GM23338 (cell line): Measurements from ENCODE around the gene REEP5. TPM values are rescaled to one million over a fixed set of nuclear protein-coding genes. Genes with fewer than 3 reads are reported as not detected.

Source experiments
- ATAC-seq: fragments of 200-7000 bp; cut with Tn5 transposase; 3 replicates; pipeline ENCODE4 v1.9.1; 2020
- DNase-seq: peaks from one replicate; pipeline ENCODE4 v3.0.0-alpha.2; 2015; ENCODE audit warnings: low spot score
- H2AFZ ChIP-seq: fragments of 200-600 bp; sonication (generic); 2 replicates; pipeline ENCODE4 v1.8.0; 2016; ENCODE audit warnings: antibody characterized with exemption, mild to moderate bottlenecking, moderate library complexity
- H3F3A ChIP-seq: fragments of 200-600 bp; sonication (generic); replicated peaks from 2 replicates; pipeline ENCODE4 v1.8.0; 2017; ENCODE audit warnings: antibody characterized with exemption, mixed run types, low read depth
- H3K27ac ChIP-seq: fragments of 200-600 bp; sonication (generic); 2 replicates; pipeline ENCODE4 v1.6.1; 2016; ENCODE audit warnings: low read depth
- H3K27me3 ChIP-seq: fragments of 200-600 bp; sonication (generic); 2 replicates; pipeline ENCODE4 v1.8.0; 2016; ENCODE audit warnings: mild to moderate bottlenecking, mixed run types, moderate library complexity; ENCODE audit not compliant: insufficient read depth
- H3K36me3 ChIP-seq: fragments of 200-600 bp; sonication (generic); 2 replicates; pipeline ENCODE4 v1.8.0; 2016; ENCODE audit warnings: mild to moderate bottlenecking; ENCODE audit not compliant: insufficient read depth
- H3K4me1 ChIP-seq: fragments of 200-600 bp; sonication (generic); 2 replicates; pipeline ENCODE4 v1.8.0; 2016; ENCODE audit warnings: mild to moderate bottlenecking, moderate library complexity; ENCODE audit not compliant: insufficient read depth
- H3K4me2 ChIP-seq: fragments of 200-600 bp; sonication (generic); 2 replicates; pipeline ENCODE4 v1.7.1; 2017; ENCODE audit warnings: mixed run types
- H3K4me3 ChIP-seq: fragments of 200-600 bp; sonication (generic); 2 replicates; pipeline ENCODE4 v1.6.1; 2016; ENCODE audit warnings: mixed run types
- H3K79me2 ChIP-seq: fragments of 200-600 bp; sonication (generic); replicated peaks from 2 replicates; pipeline ENCODE4 v1.8.0; 2017; ENCODE audit warnings: mild to moderate bottlenecking; ENCODE audit not compliant: insufficient read depth
- H3K9me2 ChIP-seq: fragments of 200-600 bp; sonication (generic); 2 replicates; pipeline ENCODE4 v1.8.0; 2017; ENCODE audit not compliant: insufficient read depth
- H4K20me1 ChIP-seq: fragments of 200-600 bp; sonication (generic); replicated peaks from 2 replicates; pipeline ENCODE4 v1.8.0; 2017; ENCODE audit warnings: mild to moderate bottlenecking; ENCODE audit not compliant: insufficient read depth
- H3K27ac Mint-ChIP-seq: 2 replicates; pipeline ENCODE4 v1.8.0; 2020; ENCODE audit warnings: inconsistent platforms, mild to moderate bottlenecking, moderate library complexity, mixed read lengths
- H3K27me3 Mint-ChIP-seq: 3 replicates; pipeline ENCODE4 v1.8.0; 2022; ENCODE audit warnings: low read depth, mild to moderate bottlenecking, moderate library complexity, mixed read lengths, inconsistent platforms; ENCODE audit not compliant: insufficient read depth, poor library complexity
- H3K36me3 Mint-ChIP-seq: 3 replicates; pipeline ENCODE4 v1.8.0; 2021; ENCODE audit warnings: low read depth, mild to moderate bottlenecking, inconsistent platforms, moderate library complexity, mixed read lengths
- H3K4me1 Mint-ChIP-seq: 3 replicates; pipeline ENCODE4 v1.8.0; 2020; ENCODE audit warnings: mild to moderate bottlenecking, inconsistent platforms, mixed read lengths
- H3K4me3 Mint-ChIP-seq: 3 replicates; pipeline ENCODE4 v1.8.0; 2021; ENCODE audit warnings: moderate library complexity, mild to moderate bottlenecking, inconsistent platforms, mixed read lengths
- H3K9me3 Mint-ChIP-seq: 3 replicates; pipeline ENCODE4 v1.8.0; 2020; ENCODE audit warnings: moderate library complexity, mild to moderate bottlenecking, inconsistent platforms, mixed read lengths
- CREB1 ChIP-seq: fragments of 250-450 bp; sonication (Bioruptor Pico); IDR thresholded peaks from 2 replicates; pipeline ENCODE4 v1.5.0; 2020; ENCODE audit warnings: low read depth, mild to moderate bottlenecking, moderate library complexity
- CTCF ChIP-seq, 2 experiments: fragments of 200-600 bp in 1 of 2; sonication (generic) in 1 of 2; conservative IDR thresholded peaks; 2 replicates each; pipeline versions ENCODE4 v1.5.1 to v1.6.1; 2016 to 2017; ENCODE audit warnings: antibody characterized with exemption in 2 of 2, low read depth in 2 of 2, mild to moderate bottlenecking in 2 of 2, moderate library complexity in 1 of 2
- ETS1 ChIP-seq: IDR thresholded peaks from 2 replicates; pipeline ENCODE4 v1.6.1; 2016; ENCODE audit warnings: antibody characterized with exemption
- EZH2 ChIP-seq: fragments of 200-600 bp; sonication (generic); IDR thresholded peaks from one replicate; pipeline ENCODE4 v1.8.0; 2017; ENCODE audit warnings: antibody characterized with exemption, mild to moderate bottlenecking, low read depth; ENCODE audit not compliant: unreplicated experiment
- EZH2phosphoT487 ChIP-seq: fragments of 200-600 bp; sonication (generic); IDR thresholded peaks from one replicate; pipeline ENCODE4 v1.8.1; 2018; ENCODE audit warnings: antibody characterized with exemption; ENCODE audit not compliant: unreplicated experiment
- JUNB ChIP-seq: IDR thresholded peaks from one replicate; pipeline ENCODE4 v1.6.1; 2016; ENCODE audit warnings: antibody characterized with exemption; ENCODE audit not compliant: unreplicated experiment
- NANOG ChIP-seq: IDR thresholded peaks from 2 replicates; pipeline ENCODE4 v1.6.1; 2016; ENCODE audit warnings: antibody characterized with exemption, borderline replicate concordance
- POLR2AphosphoS5 ChIP-seq: IDR thresholded peaks from 2 replicates; pipeline ENCODE4 v1.6.1; 2016; ENCODE audit warnings: antibody characterized with exemption, low read depth
- REST ChIP-seq: IDR thresholded peaks from one replicate; pipeline ENCODE4 v1.6.1; 2018; ENCODE audit warnings: antibody characterized with exemption; ENCODE audit not compliant: unreplicated experiment
- STAT1 ChIP-seq: IDR thresholded peaks from one replicate; pipeline ENCODE4 v1.6.1; 2016; ENCODE audit warnings: antibody characterized with exemption; ENCODE audit not compliant: unreplicated experiment
- ZNF114 ChIP-seq: fragments of 250-450 bp; sonication (Bioruptor Pico); IDR thresholded peaks from 2 replicates; pipeline ENCODE4 v1.5.0; 2020; ENCODE audit warnings: mild to moderate bottlenecking, moderate library complexity
- ZNF331 ChIP-seq: fragments of 250-450 bp; sonication (Bioruptor Pico); IDR thresholded peaks from 2 replicates; pipeline ENCODE4 v1.5.0; 2020; ENCODE audit warnings: low read depth, mild to moderate bottlenecking, moderate library complexity
- ZNF462 ChIP-seq: fragments of 250-450 bp; sonication (Bioruptor Pico); IDR thresholded peaks from 2 replicates; pipeline ENCODE4 v1.5.0; 2020; ENCODE audit warnings: mild to moderate bottlenecking, moderate library complexity
- polyA plus RNA-seq: library from polyadenylated mRNA; unstranded; fragments of >200 nt; fragmentation: Nextera tagmentation; extraction: Ambion mirVana; gene quantifications from 2 replicates; pipeline ENCODE4 v1.2.1, GENCODE V29; 2016
- total RNA-seq: library from RNA; depleted of rRNA; stranded (reverse); fragments of >200 nt; shearing (Covaris generic); gene quantifications from 2 replicates; pipeline ENCODE4 v1.2.3, GENCODE V29; 2014

REEP5 gene
- total and polyA plus RNA-seq, 2 experiments from 2014 or later: 32.5 to 111 TPM

GRCh38 chr5:112908854-112909253 lies 13.2 kb downstream of the REEP5 start:
- no peak overlapping the region for H3K4me3 ChIP-seq
- peaks cover 14% of the 10 kb centered on the region; the same call in 2 of the 3 replicates for H3K36me3 Mint-ChIP-seq
- no peak for TF ChIP-seq ZNF114 (CRISPR knock-in tag)
- TF ChIP-seq STAT1: no peak
- no peak for TF ChIP-seq CREB1 (CRISPR knock-in tag)
- no peak for TF ChIP-seq POLR2AphosphoS5
- no peak for TF ChIP-seq ZNF462 (CRISPR knock-in tag)
- TF ChIP-seq NANOG: no peak
- no peak for TF ChIP-seq REST
- no peak for TF ChIP-seq EZH2phosphoT487
- TF ChIP-seq CTCF (conservative IDR thresholded peaks at IDR 0.05; ENCODE audit: low read depth in 2 of 2): no peak
- no peak for TF ChIP-seq ETS1
- TF ChIP-seq EZH2: no peak
- TF ChIP-seq JUNB: no peak
- TF ChIP-seq ZNF331 (CRISPR knock-in tag): no peak
- H3K4me2 ChIP-seq: no peak overlapping the region
- ATAC-seq (no peak), DNase-seq (no peak)
- no peaks in the 10 kb centered on the region for H3F3A ChIP-seq
- no peaks in the 10 kb centered on the region for H3K4me1 ChIP-seq
- peaks cover 12% of the 10 kb centered on the region; the same call in 1 of the 2 replicates for H3K36me3 ChIP-seq
- H3K27me3 ChIP-seq: no peaks in the 10 kb centered on the region
- peaks cover 2% of the 10 kb centered on the region for H3K27me3 Mint-ChIP-seq
- H3K27ac ChIP-seq: no peak overlapping the region
- no peak overlapping the region for H3K4me3 Mint-ChIP-seq
- no peaks in the 10 kb centered on the region for H3K4me1 Mint-ChIP-seq
- no peaks in the 10 kb centered on the region for H3K9me2 ChIP-seq
- H3K27ac Mint-ChIP-seq: no peak overlapping the region
- H3K79me2 ChIP-seq: peaks cover 36% of the 10 kb centered on the region
- peaks cover 5% of the 10 kb centered on the region; the same call in 1 of the 2 replicates for H4K20me1 ChIP-seq
- H2AFZ ChIP-seq: no peak overlapping the region
- no peaks in the 10 kb centered on the region for H3K9me3 Mint-ChIP-seq
